Mucosa of rectum (tissue), 2 donors: Measurements from ENCODE around the gene MYBPH.

Experiments
- H3K27ac ChIP-seq, 2 donors: one replicate each; pipeline ENCODE4 v1.7.0; 2013; ENCODE audit warnings: inconsistent platforms in 2 of 2, low read depth in 2 of 2, low read length in 2 of 2
- H3K27me3 ChIP-seq, 2 donors: one replicate each; pipeline ENCODE4 v1.7.0; 2013; ENCODE audit warnings: low read length in 2 of 2; ENCODE audit not compliant: control insufficient read depth in 2 of 2, insufficient read depth in 2 of 2
- H3K36me3 ChIP-seq, 2 donors: one replicate each; pipeline ENCODE4 v1.7.0; 2013; ENCODE audit warnings: low read length in 2 of 2; ENCODE audit not compliant: control insufficient read depth in 2 of 2, insufficient read depth in 2 of 2
- H3K4me1 ChIP-seq, 2 donors: one replicate each; pipeline ENCODE4 v1.7.0; 2013; ENCODE audit warnings: low read length in 2 of 2, mild to moderate bottlenecking in 1 of 2; ENCODE audit not compliant: control insufficient read depth in 2 of 2, insufficient read depth in 2 of 2
- H3K4me3 ChIP-seq, 2 donors: one replicate each; pipeline ENCODE4 v1.7.0; 2013; ENCODE audit warnings: low read length in 2 of 2
- H3K9ac ChIP-seq, 2 donors: one replicate each; pipeline ENCODE4 v1.7.0; 2013; ENCODE audit warnings: low read length in 2 of 2, low read depth in 1 of 2, mild to moderate bottlenecking in 1 of 2
- H3K9me3 ChIP-seq, 2 donors: one replicate each; pipeline ENCODE4 v1.7.0; 2013; ENCODE audit warnings: low read length in 2 of 2; ENCODE audit not compliant: control insufficient read depth in 2 of 2
- donor health status: healthy.
- donor health status: Normal muscosa, but diverticular disease.

The MYBPH gene

GRCh38 chr1:203130358-203130985 lies 45.2 kb downstream of the MYBPH start:
- Histone ChIP-seq H3K9me3 (no peaks in the 10 kb centered on the region), H3K4me3 (no peak overlapping the region), H3K4me1 (peaks cover 12 to 13% of the 10 kb centered on the region in 2 donors), H3K9ac (no peak overlapping the region), H3K27ac (no peak overlapping the region), H3K27me3 (peaks cover 13 to 16% of the 10 kb centered on the region in 2 donors), H3K36me3 (no peaks in the 10 kb centered on the region)

DNA sequence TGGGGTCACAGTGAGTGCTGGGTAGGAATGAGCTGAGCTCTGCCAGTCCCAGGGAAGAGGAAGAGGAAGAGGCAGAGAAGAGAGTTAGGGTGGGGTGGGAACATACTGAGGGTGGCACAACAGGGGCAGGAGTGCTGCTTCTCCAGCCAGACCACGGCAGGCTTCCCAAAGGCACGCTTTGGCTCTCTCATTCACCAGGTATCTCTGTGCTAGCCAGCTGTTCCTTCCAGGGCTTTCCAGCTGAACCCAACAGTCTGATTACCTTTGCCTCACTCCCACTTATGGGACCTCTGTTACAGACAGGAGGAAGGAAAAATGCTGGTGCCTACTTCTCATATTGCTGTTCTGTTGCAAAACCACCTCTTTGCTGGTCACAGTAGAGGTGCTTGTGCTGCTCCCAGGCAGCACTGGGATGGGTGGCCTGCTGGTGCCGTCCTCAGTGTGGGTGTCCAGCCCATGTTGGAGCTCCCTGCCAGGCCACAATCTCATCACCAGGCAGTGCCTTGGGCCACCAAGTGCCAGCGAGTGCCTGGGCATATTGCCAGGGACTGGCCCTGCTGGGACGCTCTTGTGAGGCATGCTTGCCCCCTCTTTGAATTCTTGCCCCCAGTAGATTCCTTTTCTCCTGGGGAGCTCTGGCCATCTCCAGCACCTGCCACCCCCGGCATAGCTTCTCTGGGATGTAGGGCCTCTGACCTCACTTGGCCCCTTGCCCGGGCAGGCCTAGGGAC lies 46.0 kb downstream of the MYBPH start:
- H3K9me3 ChIP-seq, result no peaks in the 10 kb centered on the region
- H3K4me3 ChIP-seq, result no peak overlapping the region
- H3K4me1 ChIP-seq, result peaks cover 12 to 13% of the 10 kb centered on the region in 2 donors
- no peak overlapping the region for H3K27ac ChIP-seq
- H3K36me3 ChIP-seq, result no peaks in the 10 kb centered on the region
- peaks cover 17 to 22% of the 10 kb centered on the region in 2 donors for H3K27me3 ChIP-seq
- H3K9ac ChIP-seq, result no peak overlapping the region

- peak overlapping the region in 1 of 2 donors; percentile 31 for H3K4me3 ChIP-seq
- no peak overlapping the region for H3K27ac ChIP-seq
- H3K27me3 ChIP-seq, result peaks cover 17 to 22% of the 10 kb centered on the region in 2 donors
- peak overlapping the region in 1 of 2 donors; percentile 20 for H3K9ac ChIP-seq
- H3K9me3 ChIP-seq, result no peaks in the 10 kb centered on the region
- no peaks in the 10 kb centered on the region for H3K36me3 ChIP-seq
- H3K4me1 ChIP-seq, result peaks cover 12 to 13% of the 10 kb centered on the region in 2 donors
Measured at GRCh38 chr1:203128716-203129500, 46.7 kb downstream of the MYBPH start.

DNA sequence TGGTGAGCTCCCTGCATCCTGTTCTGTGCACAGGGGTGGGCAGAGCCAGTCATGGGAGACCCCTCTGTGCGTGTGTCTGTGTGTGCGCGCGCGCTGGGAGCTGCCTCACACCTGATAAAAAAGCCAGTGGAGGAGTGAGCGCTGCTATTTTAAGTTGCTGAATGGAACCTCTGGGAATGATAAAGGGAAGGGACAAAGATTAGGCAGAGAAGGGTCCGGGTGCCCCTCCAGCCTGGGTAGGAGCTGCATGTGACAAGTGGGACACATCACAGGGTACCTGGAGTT lies 47.3 kb downstream of the MYBPH start:
- Histone ChIP-seq H3K4me3 (peak overlapping the region in 1 of 2 donors; percentile 31), H3K27me3 (peaks cover 17 to 22% of the 10 kb centered on the region in 2 donors), H3K27ac (no peak overlapping the region), H3K4me1 (peaks cover 12 to 13% of the 10 kb centered on the region in 2 donors), H3K9ac (peak overlapping the region in 1 of 2 donors; percentile 20), H3K36me3 (no peaks in the 10 kb centered on the region), H3K9me3 (no peaks in the 10 kb centered on the region)

DNA sequence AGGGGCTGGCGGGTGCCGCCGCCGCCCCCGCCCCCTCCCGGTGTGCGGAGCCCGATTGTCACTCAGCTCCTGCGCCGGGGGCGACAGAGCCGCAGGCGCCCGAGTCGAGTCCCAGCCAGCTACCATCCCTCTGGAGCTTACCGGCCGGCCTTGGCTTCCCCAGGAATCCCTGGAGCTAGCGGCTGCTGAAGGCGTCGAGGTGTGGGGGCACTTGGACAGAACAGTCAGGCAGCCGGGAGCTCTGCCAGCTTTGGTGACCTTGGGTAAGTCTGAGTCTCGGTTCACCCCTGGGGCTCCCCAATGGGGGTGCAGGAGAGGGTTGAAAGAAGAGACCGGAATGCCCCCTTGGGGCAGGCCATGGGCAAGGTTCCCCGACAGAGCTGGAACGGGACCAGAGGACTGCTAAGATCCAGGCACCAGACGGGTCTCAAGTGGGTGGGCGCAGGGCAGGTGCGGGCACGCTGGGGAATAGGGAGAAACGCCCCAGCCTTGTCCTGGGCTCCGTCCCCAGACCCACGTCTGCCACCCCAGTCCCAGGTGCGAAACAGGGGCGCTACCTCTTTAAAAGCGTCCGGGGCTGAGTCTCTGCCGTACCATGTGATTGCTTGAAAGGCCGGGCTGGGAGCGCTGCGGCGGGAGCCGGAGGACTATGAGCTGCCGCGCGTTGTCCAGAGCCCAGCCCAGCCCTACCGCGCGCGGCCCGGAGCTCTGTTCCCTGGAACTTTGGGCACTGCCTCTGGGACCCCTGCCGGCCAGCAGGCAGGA lies 47.8 kb downstream of the MYBPH start, which contains the start of gene ADORA1:
TSS of gene ADORA1 (plus strand) at position 61 of the 765 bp plus-strand sequence. CDS start 1,116 bp downstream, outside the sequence.
- Histone ChIP-seq H3K27me3 (peaks cover 17 to 22% of the 10 kb centered on the region in 2 donors), H3K9ac (peak within 1 kb of the TSS in 1 of 2 donors; percentile 20), H3K9me3 (no peaks in the 10 kb centered on the region), H3K4me3 (peak within 1 kb of the TSS; percentile 62 to 64), H3K27ac (peak within 1 kb of the TSS in 1 of 2 donors; percentile 9), H3K36me3 (no peaks in the 10 kb centered on the region), H3K4me1 (peaks cover 12 to 13% of the 10 kb centered on the region in 2 donors)

- Histone ChIP-seq H3K9me3 (no peaks in the 10 kb centered on the region), H3K27ac (no peak overlapping the region), H3K4me3 (no peak overlapping the region), H3K27me3 (peaks cover 17 to 22% of the 10 kb centered on the region in 2 donors), H3K9ac (no peak overlapping the region), H3K36me3 (no peaks in the 10 kb centered on the region), H3K4me1 (peaks cover 12 to 13% of the 10 kb centered on the region in 2 donors)
Measured at GRCh38 chr1:203126866-203127665, 48.6 kb downstream of the MYBPH start.

- H3K27ac ChIP-seq, result no peak overlapping the region
- no peaks in the 10 kb centered on the region for H3K36me3 ChIP-seq
- H3K4me1 ChIP-seq, result peaks cover 12 to 13% of the 10 kb centered on the region in 2 donors
- no peaks in the 10 kb centered on the region for H3K9me3 ChIP-seq
- H3K9ac ChIP-seq, result no peak overlapping the region
- no peak overlapping the region for H3K4me3 ChIP-seq
- H3K27me3 ChIP-seq, result peaks cover 17 to 23% of the 10 kb centered on the region in 2 donors
Measured at GRCh38 chr1:203126151-203126865, 49.3 kb downstream of the MYBPH start.

DNA sequence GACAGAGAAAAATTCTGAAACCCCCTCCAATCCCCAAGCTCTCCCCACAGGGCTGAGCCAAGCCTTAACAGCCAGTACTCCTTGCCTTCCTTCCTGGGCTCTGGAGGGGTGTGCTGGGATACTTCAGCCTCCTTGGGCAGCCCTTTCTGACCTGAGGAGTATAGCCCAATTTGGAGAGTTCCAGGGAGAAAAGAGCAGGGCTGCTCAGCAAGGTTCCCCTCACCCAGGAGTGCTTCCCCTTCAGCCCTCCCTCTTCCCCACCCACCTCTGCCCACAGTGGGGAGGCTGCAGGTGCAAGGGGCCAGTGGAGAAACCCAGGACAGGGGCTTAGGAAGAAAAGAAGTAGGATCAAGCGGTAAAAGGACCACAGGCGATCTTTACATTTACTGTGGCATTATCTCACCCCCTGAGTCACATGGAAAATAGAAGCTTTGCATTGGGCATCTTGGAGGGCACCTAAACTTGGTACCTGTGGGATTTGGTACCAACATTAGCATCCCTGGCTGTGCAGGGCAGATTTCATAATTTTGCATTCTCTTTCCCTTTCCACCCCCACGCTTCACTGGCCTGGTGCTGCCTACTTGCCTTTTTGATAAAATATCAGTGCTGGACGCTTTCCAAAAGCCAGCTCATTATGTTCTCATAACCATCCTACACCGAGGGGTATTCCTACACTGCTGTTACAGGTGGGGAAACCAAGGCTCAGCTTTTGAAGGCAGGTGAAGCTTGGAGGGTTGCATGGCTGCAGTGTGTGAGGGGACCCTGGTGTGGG lies 50.9 kb downstream of the MYBPH start:
- H3K4me1 ChIP-seq, result peaks cover 10 to 12% of the 10 kb centered on the region in 2 donors
- H3K27ac ChIP-seq, result no peak overlapping the region
- H3K9ac ChIP-seq, result no peak overlapping the region
- peaks cover 17 to 31% of the 10 kb centered on the region in 2 donors for H3K27me3 ChIP-seq
- H3K4me3 ChIP-seq, result no peak overlapping the region
- H3K36me3 ChIP-seq, result no peaks in the 10 kb centered on the region
- H3K9me3 ChIP-seq, result no peaks in the 10 kb centered on the region
